WTC11 (cell line): ENCODE results near the gene MNT.

Experiments used
- CREB1 ChIP-seq: sonication (generic); formaldehyde crosslinking; IDR thresholded peaks from 2 replicates; pipeline ENCODE4 v1.8.0; 2023; ENCODE audit warnings: mild to moderate bottlenecking, missing genetic modification reagents
- ELF4 ChIP-seq: sonication (generic); formaldehyde crosslinking; IDR thresholded peaks from 2 replicates; pipeline ENCODE4 v1.8.1; 2022; ENCODE audit warnings: low read depth, mild to moderate bottlenecking, moderate library complexity, missing genetic modification reagents
- FOXJ3 ChIP-seq: sonication (generic); formaldehyde crosslinking; IDR thresholded peaks from 2 replicates; pipeline ENCODE4 v1.9.0; 2021; ENCODE audit warnings: missing genetic modification reagents, mild to moderate bottlenecking, borderline replicate concordance
- IRF2 ChIP-seq: sonication (generic); formaldehyde crosslinking; IDR thresholded peaks from 2 replicates; pipeline ENCODE4 v1.8.0; 2022; ENCODE audit warnings: low read depth, missing genetic modification reagents, borderline replicate concordance
- SMAD3 ChIP-seq: sonication (generic); formaldehyde crosslinking; IDR thresholded peaks from 2 replicates; pipeline ENCODE4 v1.8.0; 2022; ENCODE audit warnings: missing genetic modification reagents, mild to moderate bottlenecking, borderline replicate concordance
- TF ChIP-seq, protein P1 (sequence below): fragments of 200-600 bp; IDR thresholded peaks from 2 replicates; pipeline ENCODE4 v1.8.0; 2022; ENCODE audit warnings: antibody characterized with exemption
- TF ChIP-seq, protein P2 (sequence below): sonication (generic); formaldehyde crosslinking; IDR thresholded peaks from 2 replicates; pipeline ENCODE4 v1.8.0; 2022; ENCODE audit warnings: mild to moderate bottlenecking, missing genetic modification reagents
- TF ChIP-seq, protein P3 (sequence below): sonication (generic); formaldehyde crosslinking; IDR thresholded peaks from 2 replicates; pipeline ENCODE4 v1.8.0; 2022; ENCODE audit warnings: mild to moderate bottlenecking, missing genetic modification reagents

DNA sequence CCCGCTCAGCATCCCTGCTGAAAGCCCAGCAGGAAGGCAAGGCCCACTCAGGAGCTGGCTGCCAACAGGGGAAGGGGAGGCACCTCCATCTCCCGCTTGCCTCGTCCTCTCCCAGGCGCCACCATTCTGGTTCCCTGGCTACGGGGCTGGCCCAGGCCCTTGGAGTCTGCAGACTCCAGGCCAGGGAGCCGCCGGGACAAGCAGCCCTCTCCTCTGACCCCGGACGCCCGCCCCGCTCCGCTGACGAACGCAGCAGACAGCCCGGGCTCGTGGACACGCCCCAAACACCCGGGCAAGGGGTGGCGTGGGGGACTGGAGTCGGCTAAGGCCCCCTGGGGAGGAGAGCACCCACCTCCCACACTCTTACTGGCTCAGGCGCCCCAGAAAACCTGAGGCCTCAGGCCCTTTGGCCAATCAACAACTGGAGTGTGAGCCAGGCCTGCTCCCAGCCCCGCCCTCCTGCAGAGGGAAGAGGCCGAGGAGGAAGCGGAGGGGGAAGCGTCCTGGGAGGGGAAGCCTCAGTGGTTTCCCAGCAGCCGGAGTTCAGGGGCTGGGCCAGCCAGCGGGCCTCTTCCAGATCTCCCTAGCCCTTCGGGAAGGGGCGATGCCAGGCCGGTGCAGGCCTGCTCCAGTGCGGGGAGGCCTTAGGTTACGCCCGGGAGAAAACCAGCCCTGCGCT lies 4.2 kb downstream of the MNT start:
- TF ChIP-seq, protein P1, sequence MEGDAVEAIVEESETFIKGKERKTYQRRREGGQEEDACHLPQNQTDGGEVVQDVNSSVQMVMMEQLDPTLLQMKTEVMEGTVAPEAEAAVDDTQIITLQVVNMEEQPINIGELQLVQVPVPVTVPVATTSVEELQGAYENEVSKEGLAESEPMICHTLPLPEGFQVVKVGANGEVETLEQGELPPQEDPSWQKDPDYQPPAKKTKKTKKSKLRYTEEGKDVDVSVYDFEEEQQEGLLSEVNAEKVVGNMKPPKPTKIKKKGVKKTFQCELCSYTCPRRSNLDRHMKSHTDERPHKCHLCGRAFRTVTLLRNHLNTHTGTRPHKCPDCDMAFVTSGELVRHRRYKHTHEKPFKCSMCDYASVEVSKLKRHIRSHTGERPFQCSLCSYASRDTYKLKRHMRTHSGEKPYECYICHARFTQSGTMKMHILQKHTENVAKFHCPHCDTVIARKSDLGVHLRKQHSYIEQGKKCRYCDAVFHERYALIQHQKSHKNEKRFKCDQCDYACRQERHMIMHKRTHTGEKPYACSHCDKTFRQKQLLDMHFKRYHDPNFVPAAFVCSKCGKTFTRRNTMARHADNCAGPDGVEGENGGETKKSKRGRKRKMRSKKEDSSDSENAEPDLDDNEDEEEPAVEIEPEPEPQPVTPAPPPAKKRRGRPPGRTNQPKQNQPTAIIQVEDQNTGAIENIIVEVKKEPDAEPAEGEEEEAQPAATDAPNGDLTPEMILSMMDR = no peak
- TF ChIP-seq ELF4 (no peak), FOXJ3 (CRISPR knock-in tag) (no peak), CREB1 (CRISPR knock-in tag) (no peak), IRF2 (CRISPR knock-in tag) (no peak), SMAD3 (0 out of 2 replicates have a peak, but pooled peaks have one; percentile 47)
- TF ChIP-seq, protein P2, sequence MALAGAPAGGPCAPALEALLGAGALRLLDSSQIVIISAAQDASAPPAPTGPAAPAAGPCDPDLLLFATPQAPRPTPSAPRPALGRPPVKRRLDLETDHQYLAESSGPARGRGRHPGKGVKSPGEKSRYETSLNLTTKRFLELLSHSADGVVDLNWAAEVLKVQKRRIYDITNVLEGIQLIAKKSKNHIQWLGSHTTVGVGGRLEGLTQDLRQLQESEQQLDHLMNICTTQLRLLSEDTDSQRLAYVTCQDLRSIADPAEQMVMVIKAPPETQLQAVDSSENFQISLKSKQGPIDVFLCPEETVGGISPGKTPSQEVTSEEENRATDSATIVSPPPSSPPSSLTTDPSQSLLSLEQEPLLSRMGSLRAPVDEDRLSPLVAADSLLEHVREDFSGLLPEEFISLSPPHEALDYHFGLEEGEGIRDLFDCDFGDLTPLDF (CRISPR knock-in tag) = no peak
- TF ChIP-seq, protein P3, sequence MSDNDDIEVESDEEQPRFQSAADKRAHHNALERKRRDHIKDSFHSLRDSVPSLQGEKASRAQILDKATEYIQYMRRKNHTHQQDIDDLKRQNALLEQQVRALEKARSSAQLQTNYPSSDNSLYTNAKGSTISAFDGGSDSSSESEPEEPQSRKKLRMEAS (CRISPR knock-in tag) = peak; percentile 61; the same call in 1 of the 2 replicates
